ENCODE results near the gene RNASE11. TPM values are rescaled to one million over a fixed set of nuclear protein-coding genes. Genes with fewer than 3 reads are reported as not detected.

Gene RNASE11
- total and polyA plus RNA-seq, 2 donors (not counting 3 experiments of a cell fraction or from before 2014, with no cell fraction given) = not detected

DNA sequence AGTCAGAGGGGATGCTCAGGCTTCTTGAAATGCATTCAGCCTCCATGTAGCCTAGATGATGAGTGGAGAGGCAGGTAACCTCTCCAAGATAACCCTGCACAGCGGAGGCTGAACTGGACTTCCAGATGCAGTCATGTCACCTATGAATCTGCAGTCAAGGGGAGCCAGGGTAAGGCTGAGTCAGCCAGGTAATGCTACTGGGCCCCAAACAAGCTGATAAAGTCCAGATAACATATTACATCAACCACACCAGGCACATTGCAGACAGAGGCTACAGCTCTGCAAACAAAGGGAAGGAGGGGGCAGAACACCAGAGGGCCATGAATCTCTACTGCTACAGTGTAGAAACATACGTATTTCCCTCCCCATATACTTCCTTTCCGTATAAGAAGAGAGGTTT is 40.9 kb downstream of the RNASE11 start:
- H3K4me1 ChIP-seq (ENCODE audit: control insufficient read depth, extremely low read depth, insufficient read depth, low read length) = no peaks in the 10 kb centered on the region
- ChIA-PET POLR2A (no interaction called here), CTCF (no interaction called here)
- no peak overlapping the region for H2AFZ ChIP-seq (ENCODE audit: low read depth, low read length)
- dilution Hi-C loops (cut with MboI; ENCODE audit: extremely low pct_ligation_motif_present, low sequenced_read_pairs) = loop anchor here (10.0 kb wide), 1 partner anchor 192 kb away; no protein-coding TSS in a partner anchor
- no peak for FAIRE-seq
- no peak overlapping the region for H3K27ac ChIP-seq (ENCODE audit: insufficient read depth, low read depth, low read length)
- H3K4me3 ChIP-seq (replicated peaks in 1 of 3; ENCODE audit: insufficient read depth in 1 of 3, low read depth in 1 of 3, low read length in 3 of 3) = no peak overlapping the region
- no peaks in the 10 kb centered on the region for H3K36me3 ChIP-seq (ENCODE audit: control insufficient read depth in 2 of 2, extremely low read depth in 1 of 2, insufficient read depth in 2 of 2, low read length in 2 of 2)
- no peak for DNase-seq (ENCODE audit: low read depth, low spot score)
- H3K27me3 ChIP-seq (ENCODE audit: control insufficient read depth in 2 of 2, insufficient read depth in 2 of 2, low read length in 2 of 2) = peaks cover 2 to 4% of the 10 kb centered on the region in 2 experiments
- no peak overlapping the region for H3K4me2 ChIP-seq (ENCODE audit: insufficient read depth, low read length)
- H3K79me2 ChIP-seq (ENCODE audit: control insufficient read depth, insufficient read depth, low read length) = no peaks in the 10 kb centered on the region
- no peak overlapping the region for H3K9ac ChIP-seq (replicated peaks; ENCODE audit: extremely low read depth, insufficient read depth, low read length)
- BruUV-seq (replicated peaks) = no TSS peak
- intact Hi-C loops (cut with micrococcal nuclease) = no loop called here
- no peaks in the 10 kb centered on the region for H4K20me1 ChIP-seq (replicated peaks; ENCODE audit: control insufficient read depth, extremely low read depth, insufficient read depth, low read length)
- no peaks in the 10 kb centered on the region for H3K9me3 ChIP-seq (replicated peaks; ENCODE audit: control insufficient read depth, insufficient read depth, low read length)
- TF ChIP-seq MYC (IDR thresholded peaks at IDR 0.05; ENCODE audit: low read depth, low read length) = no peak
- no peaks in the 10 kb centered on the region for H3K9me1 ChIP-seq (replicated peaks; ENCODE audit: control insufficient read depth, extremely low read depth, insufficient read depth, low read length)

DNA sequence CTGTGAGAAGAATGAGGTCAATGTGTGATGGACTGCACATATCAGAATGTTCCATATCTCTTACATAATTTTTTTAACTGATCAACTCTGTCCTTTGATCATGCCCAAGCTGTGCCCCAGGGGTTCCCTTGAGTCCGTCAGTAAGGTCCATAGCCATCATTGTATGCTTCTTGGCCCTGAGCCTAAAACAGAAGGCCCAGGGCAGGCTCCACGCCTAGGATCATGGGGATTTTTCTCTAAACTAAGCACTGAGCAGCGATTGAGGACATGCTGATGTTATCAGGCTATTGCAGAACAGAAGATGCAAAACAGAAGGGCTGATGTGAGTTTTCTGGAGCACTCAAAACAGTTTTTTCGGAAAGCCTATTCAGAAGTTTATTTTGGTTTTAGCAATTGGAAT is 47.9 kb downstream of the RNASE11 start:
- CTCF ChIA-PET = no interaction called here

More for the DNA sequence above, 47.9 kb downstream of the RNASE11 start:
- BruUV-seq (replicated peaks) = no TSS peak
- FAIRE-seq (no peak), DNase-seq (ENCODE audit: low read depth, low spot score) (no peak)
- no peaks in the 10 kb centered on the region for H3K79me2 ChIP-seq (ENCODE audit: control insufficient read depth, insufficient read depth, low read length)
- no peak overlapping the region for H3K27ac ChIP-seq (ENCODE audit: insufficient read depth, low read depth, low read length)
- H3K9me3 ChIP-seq (replicated peaks; ENCODE audit: control insufficient read depth, insufficient read depth, low read length) = no peaks in the 10 kb centered on the region
- no peak overlapping the region for H3K9ac ChIP-seq (replicated peaks; ENCODE audit: extremely low read depth, insufficient read depth, low read length)
- H3K4me2 ChIP-seq (ENCODE audit: insufficient read depth, low read length) = no peak overlapping the region
- intact Hi-C loops (cut with micrococcal nuclease) (loop anchor here (10.0 kb wide), 1 partner anchor 155 kb away; no protein-coding TSS in a partner anchor), dilution Hi-C loops (cut with MboI; ENCODE audit: extremely low pct_ligation_motif_present, low sequenced_read_pairs) (loop anchor here (10.0 kb wide), 1 partner anchor 185 kb away; no protein-coding TSS in a partner anchor)
- H2AFZ ChIP-seq (ENCODE audit: low read depth, low read length) = no peak overlapping the region
- no peaks in the 10 kb centered on the region for H3K36me3 ChIP-seq (ENCODE audit: control insufficient read depth in 2 of 2, extremely low read depth in 1 of 2, insufficient read depth in 2 of 2, low read length in 2 of 2)
- H4K20me1 ChIP-seq (replicated peaks; ENCODE audit: control insufficient read depth, extremely low read depth, insufficient read depth, low read length) = no peaks in the 10 kb centered on the region
- no peaks in the 10 kb centered on the region for H3K4me1 ChIP-seq (ENCODE audit: control insufficient read depth, extremely low read depth, insufficient read depth, low read length)
- peaks cover 0 to 6% of the 10 kb centered on the region in 2 experiments for H3K27me3 ChIP-seq (ENCODE audit: control insufficient read depth in 2 of 2, insufficient read depth in 2 of 2, low read length in 2 of 2)
- TF ChIP-seq JUN (IDR thresholded peaks at IDR 0.05; ENCODE audit: borderline replicate concordance, insufficient read depth, insufficient read length, low read depth) (no peak), POLR2AphosphoS5 (IDR thresholded peaks at IDR 0.05; ENCODE audit: insufficient read depth, low read depth, low read length) (no peak), MYC (IDR thresholded peaks at IDR 0.05; ENCODE audit: low read depth, low read length) (no peak), EZH2 (IDR thresholded peaks at IDR 0.05; ENCODE audit: borderline replicate concordance, low read depth, low read length, severe bottlenecking) (no peak), POLR2A (IDR thresholded peaks at IDR 0.05; ENCODE audit: low read depth, low read length) (no peak), GATA2 (IDR thresholded peaks at IDR 0.05; ENCODE audit: insufficient read depth, insufficient read length, low read depth, low read length) (no peak), FOS (IDR thresholded peaks at IDR 0.05; ENCODE audit: borderline replicate concordance, insufficient read depth, low read length) (no peak)
- TF ChIP-seq, protein P1, sequence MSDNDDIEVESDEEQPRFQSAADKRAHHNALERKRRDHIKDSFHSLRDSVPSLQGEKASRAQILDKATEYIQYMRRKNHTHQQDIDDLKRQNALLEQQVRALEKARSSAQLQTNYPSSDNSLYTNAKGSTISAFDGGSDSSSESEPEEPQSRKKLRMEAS (IDR thresholded peaks at IDR 0.05; ENCODE audit: insufficient read depth, insufficient read length) = no peak
- TF ChIP-seq, protein P2, sequence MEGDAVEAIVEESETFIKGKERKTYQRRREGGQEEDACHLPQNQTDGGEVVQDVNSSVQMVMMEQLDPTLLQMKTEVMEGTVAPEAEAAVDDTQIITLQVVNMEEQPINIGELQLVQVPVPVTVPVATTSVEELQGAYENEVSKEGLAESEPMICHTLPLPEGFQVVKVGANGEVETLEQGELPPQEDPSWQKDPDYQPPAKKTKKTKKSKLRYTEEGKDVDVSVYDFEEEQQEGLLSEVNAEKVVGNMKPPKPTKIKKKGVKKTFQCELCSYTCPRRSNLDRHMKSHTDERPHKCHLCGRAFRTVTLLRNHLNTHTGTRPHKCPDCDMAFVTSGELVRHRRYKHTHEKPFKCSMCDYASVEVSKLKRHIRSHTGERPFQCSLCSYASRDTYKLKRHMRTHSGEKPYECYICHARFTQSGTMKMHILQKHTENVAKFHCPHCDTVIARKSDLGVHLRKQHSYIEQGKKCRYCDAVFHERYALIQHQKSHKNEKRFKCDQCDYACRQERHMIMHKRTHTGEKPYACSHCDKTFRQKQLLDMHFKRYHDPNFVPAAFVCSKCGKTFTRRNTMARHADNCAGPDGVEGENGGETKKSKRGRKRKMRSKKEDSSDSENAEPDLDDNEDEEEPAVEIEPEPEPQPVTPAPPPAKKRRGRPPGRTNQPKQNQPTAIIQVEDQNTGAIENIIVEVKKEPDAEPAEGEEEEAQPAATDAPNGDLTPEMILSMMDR (IDR thresholded peaks at IDR 0.05; ENCODE audit: extremely low read depth in 1 of 2, insufficient read depth in 1 of 2, low read depth in 1 of 2, low read length in 2 of 2) = no peak
- no peaks in the 10 kb centered on the region for H3K9me1 ChIP-seq (replicated peaks; ENCODE audit: control insufficient read depth, extremely low read depth, insufficient read depth, low read length)
- POLR2A ChIA-PET = no interaction called here
- H3K4me3 ChIP-seq (replicated peaks in 1 of 3; ENCODE audit: insufficient read depth in 1 of 3, low read depth in 1 of 3, low read length in 3 of 3) = no peak overlapping the region
